ENCODE data around the gene GTF3A.
"Not testable (repeated sequence)": the region's sequence is repeated elsewhere in the genome, so short reads cannot be mapped to it uniquely, and the experiment has no call there.

The GTF3A gene

DNA sequence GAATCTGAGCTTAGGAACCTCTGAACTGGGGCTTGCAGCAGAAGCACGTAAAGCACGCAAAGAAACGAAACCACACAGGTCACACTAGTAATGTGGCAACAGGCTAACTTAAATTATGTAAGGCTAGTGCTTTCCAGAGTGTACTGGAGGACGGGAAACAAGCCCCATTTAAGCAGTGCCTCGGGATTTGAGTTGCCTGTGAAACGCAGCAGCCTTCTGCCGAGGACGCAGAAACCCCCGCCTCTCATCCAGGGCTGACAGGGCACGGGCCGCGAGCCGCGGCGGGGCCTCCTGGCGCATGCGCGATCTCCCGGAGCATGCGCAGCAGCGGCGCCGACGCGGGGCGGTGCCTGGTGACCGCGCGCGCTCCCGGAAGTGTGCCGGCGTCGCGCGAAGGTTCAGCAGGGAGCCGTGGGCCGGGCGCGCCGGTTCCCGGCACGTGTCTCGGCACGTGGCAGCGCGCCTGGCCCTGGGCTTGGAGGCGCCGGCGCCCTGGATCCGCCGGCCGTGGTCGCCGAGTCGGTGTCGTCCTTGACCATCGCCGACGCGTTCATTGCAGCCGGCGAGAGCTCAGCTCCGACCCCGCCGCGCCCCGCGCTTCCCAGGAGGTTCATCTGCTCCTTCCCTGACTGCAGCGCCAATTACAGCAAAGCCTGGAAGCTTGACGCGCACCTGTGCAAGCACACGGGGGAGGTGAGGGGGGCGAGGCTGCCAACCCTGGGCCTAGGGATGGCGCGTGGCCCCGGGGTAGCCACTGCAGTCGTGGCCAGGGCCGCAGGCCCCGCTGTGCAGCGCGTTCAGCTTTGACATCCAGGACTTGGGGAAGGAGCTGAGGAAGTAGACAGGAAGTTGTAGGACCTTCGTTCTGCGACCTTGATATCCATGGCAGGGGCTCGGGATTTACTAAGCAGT is at the start of gene GTF3A:
GTF3A (plus strand) TSS at position 374 of the 912 bp plus-strand sequence.
- peak; percentile 85 for DNase-seq

DNA sequence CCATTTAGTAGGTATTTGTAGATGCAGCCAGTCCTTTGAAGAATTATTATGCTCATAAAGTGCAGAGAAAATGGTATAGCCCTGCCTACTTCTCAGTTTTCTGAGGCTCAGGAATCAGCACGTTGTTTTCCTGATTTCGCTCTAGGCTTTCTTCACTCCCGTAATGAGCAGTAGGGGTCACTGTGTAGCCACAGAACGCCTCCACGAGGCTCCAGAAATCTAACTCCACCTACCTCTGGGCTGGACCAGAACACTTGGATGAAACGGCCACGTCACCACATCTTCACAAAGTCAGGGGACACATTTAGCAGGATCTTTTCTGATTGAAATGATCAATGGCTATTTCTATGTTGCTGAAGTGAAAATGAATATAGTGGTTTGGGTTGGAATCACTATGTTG is 49.8 kb upstream of the GTF3A start:
- peak; percentile 54 for DNase-seq

GRCh38 chr13:27375686-27376326 is 48.6 kb upstream of the GTF3A start:
- peak; percentile 54 for DNase-seq

DNA sequence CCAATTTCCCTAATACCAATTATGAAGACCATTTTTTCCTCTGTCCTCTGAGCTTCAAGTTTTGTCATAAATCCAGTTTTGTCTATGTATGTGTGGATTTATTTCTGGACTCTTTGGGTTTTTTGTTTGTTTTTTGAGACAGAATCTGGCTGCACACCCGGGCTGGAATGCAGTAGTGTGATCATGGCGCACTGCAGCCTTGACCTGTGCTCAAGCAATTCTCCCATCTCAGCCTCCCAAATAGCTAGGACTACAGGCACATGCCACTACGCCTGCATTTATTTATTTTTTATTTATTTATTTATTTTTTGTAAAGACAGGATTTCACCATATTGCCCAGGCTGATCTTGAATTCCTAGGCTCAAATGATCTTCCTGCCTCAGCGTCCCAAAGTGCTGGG is 45.3 kb upstream of the GTF3A start:
- DNase-seq: no peak

GRCh38 chr13:27379694-27380641 is 44.5 kb upstream of the GTF3A start:
- peak; percentile 52 for DNase-seq

DNA sequence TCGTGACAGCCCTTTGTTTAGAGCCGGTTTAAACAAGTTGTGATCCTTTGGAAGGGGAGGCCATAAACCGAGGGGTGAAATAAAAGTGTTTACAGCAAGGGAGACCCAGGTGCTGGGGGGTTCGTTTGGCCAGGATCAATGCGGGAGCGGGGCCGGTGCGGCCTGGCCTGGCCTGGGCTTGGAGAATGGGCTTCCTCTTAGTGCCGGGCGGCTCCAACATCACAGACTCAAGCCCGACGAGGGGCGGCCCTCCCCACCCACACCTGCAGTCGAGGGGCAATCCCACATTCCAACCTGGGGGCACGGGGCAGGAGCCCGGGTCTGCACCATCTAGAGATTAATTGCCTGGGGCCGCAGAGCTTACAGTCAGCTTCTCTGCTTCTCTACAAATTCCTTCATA is 42.8 kb upstream of the GTF3A start:
- no peak for DNase-seq

DNA sequence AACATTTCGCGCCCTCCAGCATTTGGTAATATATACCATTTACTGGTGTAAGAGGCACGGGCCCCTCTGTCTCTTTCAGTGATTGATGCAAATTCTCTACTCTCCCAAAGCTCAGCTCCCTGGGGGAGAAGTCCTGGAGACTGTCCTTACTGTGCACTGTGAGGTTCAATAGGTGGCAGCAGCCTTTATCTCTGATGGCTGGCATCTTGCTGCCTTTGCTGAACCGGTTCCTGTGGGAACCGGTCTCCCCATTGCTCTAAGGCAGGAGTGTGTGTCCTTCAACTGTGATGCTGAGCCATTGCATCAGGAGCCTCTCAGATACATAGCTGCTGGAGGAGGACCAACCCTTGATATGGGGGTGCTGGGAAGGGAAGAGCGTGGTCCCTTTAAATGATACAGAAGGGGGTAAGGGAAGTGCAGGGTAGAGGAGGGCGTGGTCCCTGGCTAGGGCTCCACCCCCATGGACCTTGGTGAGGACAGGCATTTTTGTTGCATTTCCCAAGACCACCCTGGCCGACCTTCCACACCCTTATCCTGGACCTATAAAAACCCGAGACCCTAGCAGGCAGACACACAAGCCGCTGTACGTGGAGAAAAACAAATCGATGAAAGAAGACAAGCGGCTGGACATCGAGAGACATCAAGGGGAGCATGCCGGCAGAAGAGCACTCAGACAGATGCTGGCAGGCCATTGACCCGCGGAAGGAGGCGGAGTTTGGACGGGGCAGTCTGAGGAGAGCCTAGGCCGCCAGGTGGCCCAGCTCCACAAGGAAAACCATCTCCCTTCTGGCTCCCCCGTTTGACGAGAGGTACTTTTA is 41.1 kb upstream of the GTF3A start:
- DNase-seq: no peak

DNA sequence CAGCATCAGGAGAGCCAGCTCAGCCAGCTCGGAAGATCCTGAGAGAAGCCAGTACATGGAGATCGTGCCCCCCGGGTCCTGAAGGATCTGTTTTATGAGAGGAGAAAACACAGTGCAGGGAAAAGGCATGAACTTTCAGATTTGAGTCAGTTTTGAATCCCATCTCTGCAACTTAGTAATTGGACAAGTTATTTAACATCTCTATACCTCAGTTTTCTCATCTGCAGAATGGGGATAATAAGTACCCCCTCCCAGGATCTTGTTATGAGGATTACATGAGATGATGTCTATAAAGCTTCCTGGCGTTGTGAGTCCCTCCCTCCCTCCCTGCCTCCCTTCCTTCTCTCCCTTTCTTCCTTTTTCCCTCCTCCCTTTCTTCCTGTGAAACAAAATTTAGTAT is 40.1 kb upstream of the GTF3A start:
- no peak for DNase-seq

DNA sequence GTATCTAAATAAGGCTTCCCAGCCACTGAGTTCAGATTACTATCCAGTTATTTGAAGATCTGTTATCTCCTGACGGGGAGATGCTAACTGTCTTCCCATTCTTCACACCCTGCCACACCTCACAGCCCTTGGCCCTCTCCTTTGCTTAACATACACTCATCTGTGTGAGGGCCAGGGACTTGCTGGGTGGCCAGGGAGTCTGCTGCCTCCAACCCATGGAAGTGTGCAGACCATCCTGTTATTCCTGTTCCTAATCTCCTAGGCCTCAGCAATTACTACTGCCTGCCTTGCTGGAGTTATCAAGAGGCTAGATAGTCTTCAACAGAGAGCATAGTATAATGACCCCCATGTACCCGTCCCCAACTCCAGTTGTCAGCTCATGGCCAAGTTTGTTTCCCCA is 36.2 kb upstream of the GTF3A start:
- DNase-seq: no peak

DNA sequence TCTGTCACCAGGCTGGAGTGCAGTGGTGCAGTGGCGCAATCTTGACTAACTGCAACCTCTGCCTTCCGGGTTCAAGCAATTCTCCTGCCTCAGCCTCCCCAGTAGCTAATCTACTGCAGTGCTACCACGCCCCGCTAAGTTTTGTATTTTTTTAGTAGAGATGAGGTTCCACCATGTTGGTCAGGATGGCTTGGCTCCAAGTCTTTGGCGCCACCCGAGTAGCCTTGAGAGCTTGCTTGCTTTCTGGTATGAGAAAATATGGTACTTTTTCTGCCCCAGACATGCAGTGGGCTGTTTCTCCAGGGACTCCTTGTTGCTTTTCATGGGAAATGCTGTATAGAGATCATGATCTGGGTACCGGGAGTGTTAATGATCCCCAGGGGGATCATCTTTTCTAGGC is 34.5 kb upstream of the GTF3A start:
- DNase-seq: no peak

DNA sequence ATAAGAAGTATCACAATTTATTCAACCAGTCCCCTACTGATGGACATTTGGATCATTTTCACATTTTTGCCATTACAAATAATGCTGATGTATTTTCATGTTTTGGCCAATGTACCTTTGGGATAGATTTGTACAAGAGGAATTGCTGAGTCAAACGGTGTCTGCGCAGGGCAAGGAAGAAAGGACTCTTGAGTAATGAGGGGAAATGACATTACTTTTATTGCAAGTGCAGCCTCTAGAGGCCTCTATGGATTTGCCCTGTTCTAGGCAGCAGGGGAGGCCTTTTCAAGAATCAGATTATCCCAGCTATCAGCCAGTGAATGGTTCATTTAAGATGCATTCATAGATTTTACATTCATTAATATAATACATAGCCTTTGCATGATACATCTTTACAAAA is 32.9 kb upstream of the GTF3A start:
- DNase-seq: no peak

DNA sequence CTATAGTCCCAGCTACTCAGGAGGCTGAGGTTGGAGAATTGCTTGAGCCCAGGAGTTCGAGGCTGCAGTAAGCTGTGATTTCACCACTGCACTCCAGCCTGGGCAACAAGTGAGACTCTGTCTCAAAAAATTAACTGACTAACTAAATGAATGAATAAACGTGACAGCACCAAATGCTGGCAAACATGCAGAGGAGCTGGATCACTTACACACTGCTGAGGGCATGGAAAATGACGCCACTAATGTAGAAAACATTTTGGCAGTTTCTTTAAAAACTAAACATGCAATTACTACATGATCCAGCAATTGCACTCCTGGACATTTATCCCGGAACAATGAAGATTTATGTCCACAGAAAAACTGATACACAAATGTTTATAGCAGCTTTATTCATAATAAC is 31.3 kb upstream of the GTF3A start:
- DNase-seq: no peak

DNA sequence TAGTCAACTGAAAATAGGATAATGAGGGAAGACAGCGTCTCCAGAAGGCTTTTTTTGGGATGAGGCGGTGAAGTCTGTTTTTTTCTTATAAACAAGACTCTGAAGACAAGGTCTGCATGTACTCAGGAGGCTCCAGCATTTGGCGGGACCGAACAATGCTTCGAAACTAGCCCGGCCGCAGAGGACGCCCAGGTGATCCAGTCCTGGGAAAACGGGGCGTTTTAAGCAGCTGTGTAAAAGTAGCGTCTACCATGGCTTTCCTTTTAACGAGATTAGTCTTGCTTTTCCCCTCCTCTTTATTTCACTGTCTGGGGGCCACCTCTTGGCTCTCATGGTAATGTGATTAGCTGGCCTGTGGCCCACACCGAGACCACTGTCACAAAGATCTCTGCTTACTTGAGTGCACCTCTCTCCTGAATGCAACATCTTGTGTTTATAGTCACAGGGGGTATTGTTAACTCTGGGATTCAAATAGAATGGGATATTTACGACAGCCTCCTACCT is 29.4 kb upstream of the GTF3A start:
- DNase-seq: no peak

DNA sequence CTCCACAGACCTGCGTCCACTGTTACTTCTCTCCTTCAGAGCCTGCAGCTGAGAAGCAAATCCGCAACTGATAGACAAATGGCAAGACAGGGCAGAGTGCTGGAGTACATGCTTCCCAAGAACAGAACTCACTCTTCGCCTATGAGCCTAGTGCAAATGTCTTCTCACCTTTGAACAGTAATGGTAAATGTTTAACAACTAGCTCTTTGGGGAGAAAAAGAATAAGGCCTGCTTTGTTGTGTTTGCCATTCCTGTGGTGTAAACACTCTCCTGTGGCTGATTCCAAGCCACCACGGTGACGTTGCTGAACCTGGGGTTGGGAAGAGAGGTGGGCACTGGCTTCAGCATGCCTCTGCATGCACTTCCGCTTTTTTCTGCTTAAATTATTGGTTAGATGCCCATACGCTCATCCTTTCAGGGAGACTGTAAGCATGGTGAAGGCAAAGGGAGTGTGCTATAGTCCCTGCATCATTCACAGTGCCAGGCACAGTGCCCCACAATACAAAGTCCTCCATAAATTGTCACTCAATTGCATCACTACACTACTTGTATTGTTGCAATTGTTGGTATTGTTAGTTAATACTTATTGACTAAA is 28.1 kb upstream of the GTF3A start:
- no peak for DNase-seq

DNA sequence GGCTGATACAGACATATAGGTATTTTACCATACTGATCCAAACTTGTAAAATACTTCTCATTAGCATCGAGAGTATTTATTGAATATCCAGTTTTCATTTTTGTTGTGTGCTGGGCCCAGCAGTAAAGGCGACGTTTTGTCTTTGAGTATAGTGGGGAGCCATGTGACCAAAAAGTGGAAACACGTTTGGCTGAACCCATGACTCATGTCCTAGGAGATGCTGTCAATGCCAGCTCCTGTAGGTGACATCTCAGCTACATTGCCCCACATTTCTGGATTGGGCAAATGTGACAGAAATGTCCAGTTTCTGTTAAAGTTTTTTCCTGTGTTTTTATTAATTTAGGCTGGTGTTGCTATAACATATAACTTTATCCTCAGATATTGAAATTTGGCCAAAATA is 26.1 kb upstream of the GTF3A start:
- DNase-seq: no peak

DNA sequence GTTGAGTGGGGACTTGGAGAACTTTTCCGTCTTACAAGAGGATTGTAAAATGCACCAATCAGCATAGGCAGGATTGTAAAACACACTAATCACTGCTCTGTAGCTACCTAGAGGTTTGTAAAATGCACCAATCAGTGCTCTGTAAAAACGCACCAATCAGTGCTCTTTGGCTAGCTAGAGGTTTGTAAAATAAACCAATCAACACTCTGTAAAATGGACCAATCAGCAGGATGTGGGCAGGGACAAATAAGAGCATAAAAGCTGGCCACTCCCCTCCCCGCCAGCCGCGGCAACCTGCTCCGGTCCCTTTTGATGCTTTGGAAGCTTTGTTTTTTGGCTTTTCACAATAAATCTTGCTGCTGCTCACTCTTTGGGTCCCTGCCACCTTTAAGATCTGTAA is 24.0 kb upstream of the GTF3A start:
- not testable (repeated sequence) for DNase-seq

- DNase-seq: no peak
These were observed 23.2 kb upstream of the GTF3A start for GRCh38 chr13:27401210-27401609.

- no peak for DNase-seq
These were observed 21.2 kb upstream of the GTF3A start for GRCh38 chr13:27403203-27403678.

GRCh38 chr13:27403727-27404385 is 20.6 kb upstream of the GTF3A start:
- DNase-seq: no peak

GRCh38 chr13:27404680-27405079 is 19.7 kb upstream of the GTF3A start:
- no peak for DNase-seq

DNA sequence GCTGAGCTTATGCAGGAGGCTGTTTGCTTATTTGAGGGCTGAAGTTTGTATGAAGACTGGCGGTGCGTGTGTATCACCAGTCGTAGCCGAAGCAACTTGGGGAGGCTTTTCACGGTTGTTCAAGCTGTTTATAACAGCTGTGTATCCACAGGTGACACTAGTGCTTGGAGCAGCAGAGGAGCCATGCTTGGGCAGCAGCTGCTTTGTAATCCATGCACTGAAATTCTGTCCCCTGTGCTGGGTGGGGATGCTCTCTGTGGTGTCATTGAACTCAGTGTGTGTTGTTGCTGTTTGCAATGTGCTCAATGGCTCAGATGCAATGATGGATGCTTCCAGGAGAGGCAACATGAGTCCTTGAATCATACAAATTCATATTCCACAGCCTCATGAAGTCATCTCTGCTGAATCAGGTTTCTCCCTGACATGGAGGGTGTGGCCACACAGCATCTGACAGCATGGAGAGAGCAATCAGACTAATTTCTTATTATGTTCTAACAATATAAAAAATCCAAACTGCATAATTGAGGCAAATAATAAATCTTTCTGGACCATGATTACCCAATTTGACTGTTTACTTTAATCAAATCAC is 18.8 kb upstream of the GTF3A start:
- no peak for DNase-seq

All from activated naive CD4-positive, alpha-beta T cell treated with Interleukin-2 at 50 U/mL for 16 hours (primary cell).